Activated CD8-positive, alpha-beta T cell treated with anti-CD3 and anti-CD28 coated beads for 36 hours (primary cell): ENCODE results near the gene THSD7B. TPM values are rescaled to one million over a fixed set of nuclear protein-coding genes. Genes with fewer than 3 reads are reported as not detected.

ENCODE experiments used
- ATAC-seq: fragments of 200-7000 bp; cut with Tn5 transposase; one replicate; pipeline ENCODE4 v1.10.0; 2021; ENCODE audit warnings: mild to moderate bottlenecking, moderate library complexity
- CTCF ChIA-PET: fragments of 350-600 bp; sonication (Branson Sonifier 250); formaldehyde crosslinking; loops from one replicate; lab custom pipeline; 2021; ENCODE audit warnings: antibody characterized with exemption; lab: Charles Lee
- POLR2A ChIA-PET: fragments of 350-600 bp; sonication (Branson Sonifier 250); formaldehyde crosslinking; loops from one replicate; lab custom pipeline; 2021; ENCODE audit warnings: antibody characterized with exemption; lab: Charles Lee
- DNase-seq: peaks from one replicate; pipeline ENCODE4 v3.0.0-alpha.2; 2020
- H3K27ac Mint-ChIP-seq: one replicate; pipeline ENCODE4 v1.8.0; 2021; ENCODE audit warnings: mild to moderate bottlenecking, mixed read lengths
- H3K27me3 Mint-ChIP-seq: one replicate; pipeline ENCODE4 v1.8.0; 2021; ENCODE audit warnings: mixed read lengths
- H3K36me3 Mint-ChIP-seq: one replicate; pipeline ENCODE4 v1.8.0; 2021; ENCODE audit warnings: low read depth, mixed read lengths
- H3K4me1 Mint-ChIP-seq: one replicate; pipeline ENCODE4 v1.8.0; 2021; ENCODE audit warnings: low read depth, mixed read lengths
- H3K4me3 Mint-ChIP-seq: one replicate; pipeline ENCODE4 v1.8.0; 2021; ENCODE audit warnings: mild to moderate bottlenecking, moderate library complexity, mixed read lengths
- H3K9me3 Mint-ChIP-seq: one replicate; pipeline ENCODE4 v1.8.0; 2021; ENCODE audit warnings: mixed read lengths
- CTCF ChIP-seq: fragments of 200-600 bp; IDR thresholded peaks from one replicate; pipeline ENCODE4 v1.8.0; 2022; ENCODE audit warnings: antibody characterized with exemption, mild to moderate bottlenecking
- intact Hi-C: fragments of 100-400 bp; cut with micrococcal nuclease; formaldehyde crosslinking; loops from one replicate; pipeline ENCODE4 v1.10.0; 2022
- total RNA-seq, 2 experiments: library from RNA; stranded (reverse); gene quantifications; one replicate each; pipeline ENCODE4 v1.2.3, GENCODE V29; 2021

Gene THSD7B
- total RNA-seq, 2 experiments from 2014 or later = not detected

- ATAC-seq (no peak), DNase-seq (no peak)
- intact Hi-C loops = no loop called here
- no peaks in the 10 kb centered on the region for H3K4me1 Mint-ChIP-seq
- peaks cover 6% of the 10 kb centered on the region for H3K9me3 Mint-ChIP-seq
- ChIA-PET POLR2A (no interaction called here), CTCF (no interaction called here)
- H3K27ac Mint-ChIP-seq = no peak overlapping the region
- no peaks in the 10 kb centered on the region for H3K36me3 Mint-ChIP-seq
- no peaks in the 10 kb centered on the region for H3K27me3 Mint-ChIP-seq
- TF ChIP-seq CTCF = no peak
- no peak overlapping the region for H3K4me3 Mint-ChIP-seq
These were observed 824.8 kb downstream of the THSD7B start for GRCh38 chr2:137590102-137590501.

- Mint-ChIP-seq H3K9me3 (no peaks in the 10 kb centered on the region), H3K4me1 (no peaks in the 10 kb centered on the region), H3K27me3 (no peaks in the 10 kb centered on the region), H3K4me3 (no peak overlapping the region), H3K27ac (no peak overlapping the region), H3K36me3 (no peaks in the 10 kb centered on the region)
- ChIA-PET CTCF (no interaction called here), POLR2A (no interaction called here)
- DNase-seq = no peak
- TF ChIP-seq CTCF = no peak
- no peak for ATAC-seq
- intact Hi-C loops = no loop called here
These were observed 842.5 kb downstream of the THSD7B start for GRCh38 chr2:137607722-137608318.

GRCh38 chr2:137638932-137639331 lies 873.6 kb downstream of the THSD7B start:
- H3K36me3 Mint-ChIP-seq = no peaks in the 10 kb centered on the region
- no peaks in the 10 kb centered on the region for H3K9me3 Mint-ChIP-seq
- no peaks in the 10 kb centered on the region for H3K4me1 Mint-ChIP-seq
- ChIA-PET POLR2A (no interaction called here), CTCF (no interaction called here)
- H3K4me3 Mint-ChIP-seq = no peak overlapping the region
- no peak overlapping the region for H3K27ac Mint-ChIP-seq
- no peak for ATAC-seq
- no peak for TF ChIP-seq CTCF
- no peak for DNase-seq
- H3K27me3 Mint-ChIP-seq = no peaks in the 10 kb centered on the region
- intact Hi-C loops = no loop called here

- no peak for TF ChIP-seq CTCF
- no peaks in the 10 kb centered on the region for H3K4me1 Mint-ChIP-seq
- H3K27ac Mint-ChIP-seq = no peak overlapping the region
- H3K36me3 Mint-ChIP-seq = no peaks in the 10 kb centered on the region
- H3K27me3 Mint-ChIP-seq = no peaks in the 10 kb centered on the region
- ChIA-PET POLR2A (no interaction called here), CTCF (no interaction called here)
- ATAC-seq (no peak), DNase-seq (no peak)
- no peak overlapping the region for H3K4me3 Mint-ChIP-seq
- intact Hi-C loops = no loop called here
- peaks cover 3% of the 10 kb centered on the region for H3K9me3 Mint-ChIP-seq
These were observed 879.4 kb downstream of the THSD7B start for GRCh38 chr2:137644731-137645130.

- Mint-ChIP-seq H3K4me1 (no peaks in the 10 kb centered on the region), H3K4me3 (no peak overlapping the region), H3K27ac (no peak overlapping the region), H3K27me3 (no peaks in the 10 kb centered on the region), H3K36me3 (no peaks in the 10 kb centered on the region), H3K9me3 (no peaks in the 10 kb centered on the region)
- POLR2A ChIA-PET = no interaction called here
- no peak for TF ChIP-seq CTCF
- CTCF ChIA-PET = no interaction called here
- ATAC-seq (no peak), DNase-seq (no peak)
- intact Hi-C loops = no loop called here
These were observed 888.7 kb downstream of the THSD7B start for GRCh38 chr2:137654046-137654445.
